BLaER1 (cell line): ENCODE results near the gene NHLH1.

Experiments
- H3K27ac ChIP-seq: shearing (Covaris generic); formaldehyde crosslinking; 2 replicates; pipeline ENCODE4 v1.8.1; 2022
- H3K27me3 ChIP-seq: shearing (Covaris generic); formaldehyde crosslinking; 2 replicates; pipeline ENCODE4 v1.8.1; 2022
- H3K36me3 ChIP-seq: shearing (Covaris generic); formaldehyde crosslinking; 2 replicates; pipeline ENCODE4 v1.8.1; 2022
- H3K4me1 ChIP-seq: shearing (Covaris generic); formaldehyde crosslinking; 2 replicates; pipeline ENCODE4 v1.8.1; 2022
- H3K4me2 ChIP-seq: shearing (Covaris generic); formaldehyde crosslinking; 2 replicates; pipeline ENCODE4 v1.8.1; 2022
- H3K4me3 ChIP-seq: shearing (Covaris generic); formaldehyde crosslinking; 2 replicates; pipeline ENCODE4 v1.8.1; 2022
- H3K9ac ChIP-seq: shearing (Covaris generic); formaldehyde crosslinking; 2 replicates; pipeline ENCODE4 v1.8.1; 2022
- H3K9me3 ChIP-seq: shearing (Covaris generic); formaldehyde crosslinking; 2 replicates; pipeline ENCODE4 v1.8.1; 2022
- H4K20me1 ChIP-seq: shearing (Covaris generic); formaldehyde crosslinking; 2 replicates; pipeline ENCODE4 v1.8.1; 2022
- Cebpa-rat ChIP-seq: shearing (Covaris generic); IDR thresholded peaks from 2 replicates; pipeline ENCODE4 v1.8.1; 2022

NHLH1 gene

GRCh38 chr1:160342526-160342925 is 24.3 kb upstream of the NHLH1 start:
- peaks cover 45% of the 10 kb centered on the region for H4K20me1 ChIP-seq
- no peak for TF ChIP-seq Cebpa-rat
- no peaks in the 10 kb centered on the region for H3K27me3 ChIP-seq
- H3K4me1 ChIP-seq: peaks cover 58% of the 10 kb centered on the region
- peak overlapping the region; percentile 95 for H3K27ac ChIP-seq
- H3K4me3 ChIP-seq: peak overlapping the region; percentile 94
- H3K4me2 ChIP-seq: peak overlapping the region; percentile 93
- H3K9me3 ChIP-seq: no peaks in the 10 kb centered on the region
- peaks cover 52% of the 10 kb centered on the region for H3K36me3 ChIP-seq
- H3K9ac ChIP-seq: peak overlapping the region; percentile 94

- peak within 1 kb of the TSS; percentile 94 for H3K9ac ChIP-seq
- H3K27ac ChIP-seq: peak within 1 kb of the TSS; percentile 95
- peaks cover 52% of the 10 kb centered on the region for H3K36me3 ChIP-seq
- peak within 1 kb of the TSS; percentile 93 for H3K4me2 ChIP-seq
- no peaks in the 10 kb centered on the region for H3K27me3 ChIP-seq
- H3K9me3 ChIP-seq: no peaks in the 10 kb centered on the region
- peak within 1 kb of the TSS; percentile 94 for H3K4me3 ChIP-seq
- H4K20me1 ChIP-seq: peaks cover 40% of the 10 kb centered on the region
- H3K4me1 ChIP-seq: peaks cover 62% of the 10 kb centered on the region
- no peak for TF ChIP-seq Cebpa-rat
Observed at GRCh38 chr1:160342953-160343869, 23.7 kb upstream of the NHLH1 start, which contains the start of the genes COPA and NCSTN. COPA (minus strand) TSS chr1:160343250; CDS start chr1:160343170, 80 bp downstream. NCSTN (plus strand) TSS chr1:160343383; CDS start chr1:160343397, 14 bp downstream.

- Histone ChIP-seq H3K36me3 (peaks cover 52% of the 10 kb centered on the region), H3K4me1 (peaks cover 62% of the 10 kb centered on the region), H3K9ac (peak overlapping the region; percentile 94), H4K20me1 (peaks cover 30% of the 10 kb centered on the region), H3K27me3 (no peaks in the 10 kb centered on the region), H3K27ac (peak overlapping the region; percentile 95; the same call in 1 of the 2 replicates), H3K4me3 (peak overlapping the region; percentile 94), H3K9me3 (no peaks in the 10 kb centered on the region), H3K4me2 (peak overlapping the region; percentile 93)
- TF ChIP-seq Cebpa-rat: no peak
Observed at GRCh38 chr1:160344241-160344640, 22.6 kb upstream of the NHLH1 start.

GRCh38 chr1:160344936-160345335 is 21.9 kb upstream of the NHLH1 start:
- H3K36me3 ChIP-seq: peaks cover 52% of the 10 kb centered on the region
- no peaks in the 10 kb centered on the region for H3K9me3 ChIP-seq
- H3K27me3 ChIP-seq: no peaks in the 10 kb centered on the region
- H4K20me1 ChIP-seq: peaks cover 25% of the 10 kb centered on the region
- no peak overlapping the region for H3K4me3 ChIP-seq
- H3K9ac ChIP-seq: no peak overlapping the region
- H3K4me2 ChIP-seq: peak overlapping the region; percentile 93; the same call in 1 of the 2 replicates
- H3K4me1 ChIP-seq: peaks cover 62% of the 10 kb centered on the region
- TF ChIP-seq Cebpa-rat: no peak
- no peak overlapping the region for H3K27ac ChIP-seq

GRCh38 chr1:160346463-160346862 is 20.4 kb upstream of the NHLH1 start:
- H3K4me3 ChIP-seq: peak overlapping the region; percentile 44
- peak overlapping the region; percentile 80 for H3K27ac ChIP-seq
- peak overlapping the region; percentile 63; the same call in 1 of the 2 replicates for H3K9ac ChIP-seq
- no peak for TF ChIP-seq Cebpa-rat
- H3K27me3 ChIP-seq: no peaks in the 10 kb centered on the region
- H3K36me3 ChIP-seq: peaks cover 56% of the 10 kb centered on the region
- H4K20me1 ChIP-seq: peaks cover 10% of the 10 kb centered on the region
- peak overlapping the region; percentile 79 for H3K4me2 ChIP-seq
- peaks cover 58% of the 10 kb centered on the region for H3K4me1 ChIP-seq
- no peaks in the 10 kb centered on the region for H3K9me3 ChIP-seq

- Histone ChIP-seq H3K4me3 (peak overlapping the region; percentile 44), H3K36me3 (peaks cover 61% of the 10 kb centered on the region)
- TF ChIP-seq Cebpa-rat: no peak
Observed at GRCh38 chr1:160346958-160347357, 19.9 kb upstream of the NHLH1 start.

GRCh38 chr1:160351629-160352028 is 15.2 kb upstream of the NHLH1 start:
- Histone ChIP-seq H3K27me3 (no peaks in the 10 kb centered on the region), H3K9ac (no peak overlapping the region), H3K4me3 (no peak overlapping the region), H4K20me1 (no peaks in the 10 kb centered on the region), H3K4me1 (peaks cover 22% of the 10 kb centered on the region), H3K4me2 (no peak overlapping the region; the same call in 1 of the 2 replicates), H3K36me3 (peaks cover 94% of the 10 kb centered on the region), H3K27ac (no peak overlapping the region), H3K9me3 (no peaks in the 10 kb centered on the region)
- no peak for TF ChIP-seq Cebpa-rat

More at GRCh38 chr1:160346958-160347357, 19.9 kb upstream of the NHLH1 start:
- Histone ChIP-seq H3K4me2 (peak overlapping the region; percentile 79), H3K9me3 (no peaks in the 10 kb centered on the region), H4K20me1 (peaks cover 5% of the 10 kb centered on the region), H3K27me3 (no peaks in the 10 kb centered on the region), H3K4me1 (peaks cover 56% of the 10 kb centered on the region), H3K9ac (peak overlapping the region; percentile 63; the same call in 1 of the 2 replicates), H3K27ac (peak overlapping the region; percentile 80)

- H3K36me3 ChIP-seq: peaks cover 100% of the 10 kb centered on the region
- TF ChIP-seq Cebpa-rat: no peak
- H3K9ac ChIP-seq: no peak overlapping the region
- no peak overlapping the region for H3K27ac ChIP-seq
- H3K4me3 ChIP-seq: no peak overlapping the region
- H3K4me1 ChIP-seq: peaks cover 13% of the 10 kb centered on the region
- no peaks in the 10 kb centered on the region for H4K20me1 ChIP-seq
- no peaks in the 10 kb centered on the region for H3K9me3 ChIP-seq
- no peak overlapping the region for H3K4me2 ChIP-seq
- no peaks in the 10 kb centered on the region for H3K27me3 ChIP-seq
Observed at GRCh38 chr1:160352555-160352954, 14.3 kb upstream of the NHLH1 start.

- Histone ChIP-seq H3K36me3 (peaks cover 100% of the 10 kb centered on the region), H3K4me1 (peaks cover 10% of the 10 kb centered on the region; the same call in 1 of the 2 replicates), H4K20me1 (no peaks in the 10 kb centered on the region), H3K4me3 (no peak overlapping the region), H3K4me2 (no peak overlapping the region), H3K27me3 (no peaks in the 10 kb centered on the region), H3K9ac (no peak overlapping the region), H3K9me3 (no peaks in the 10 kb centered on the region), H3K27ac (no peak overlapping the region)
- TF ChIP-seq Cebpa-rat: no peak
Observed at GRCh38 chr1:160353223-160353622, 13.6 kb upstream of the NHLH1 start.
